Panc1 (cell line): ENCODE results near the gene VAPB. TPM values are rescaled to one million over a fixed set of nuclear protein-coding genes. Genes with fewer than 3 reads are reported as not detected.

ENCODE experiments used
- ATAC-seq: fragments of 200-7000 bp; cut with Tn5 transposase; 2 replicates; pipeline ENCODE4 v1.9.1; 2020; ENCODE audit warnings: mild to moderate bottlenecking, moderate library complexity
- BruUV-seq: library from RNA; stranded (reverse); fragments of 400-500 nt; replicated peaks from 2 replicates; lab custom pipeline; 2021; lab: Mats Ljungman, UMichigan
- CTCF ChIA-PET: fragments of 300-600 bp; sonication (Branson Sonifier 250); formaldehyde crosslinking; loops from one replicate; lab custom pipeline; 2022; ENCODE audit warnings: antibody characterized with exemption; lab: Charles Lee
- POLR2A ChIA-PET: fragments of 300-600 bp; sonication (Branson Sonifier 250); formaldehyde crosslinking; loops from one replicate; lab custom pipeline; 2022; ENCODE audit warnings: antibody characterized with exemption; lab: Charles Lee
- DNase-seq: peaks from one replicate; pipeline ENCODE4 v3.0.0-alpha.2; 2010; ENCODE audit warnings: low read depth, low spot score
- H3K27ac ChIP-seq: 2 replicates; pipeline ENCODE4 v1.5.1; 2011; ENCODE audit warnings: mild to moderate bottlenecking, low read length, inconsistent platforms
- H3K27me3 ChIP-seq: fragments of 200-500 bp; sonication (Bioruptor generic); 2 replicates; pipeline ENCODE4 v1.6.0; 2014; ENCODE audit warnings: low read length, inconsistent platforms; ENCODE audit not compliant: control insufficient read depth, insufficient read depth
- H3K36me3 ChIP-seq: fragments of 200-500 bp; sonication (Bioruptor generic); 2 replicates; pipeline ENCODE4 v1.5.1; 2014; ENCODE audit warnings: inconsistent platforms, mild to moderate bottlenecking, low read length, moderate library complexity; ENCODE audit not compliant: control insufficient read depth, insufficient read depth
- H3K4me1 ChIP-seq: 2 replicates; pipeline ENCODE4 v1.5.1; 2011; ENCODE audit warnings: inconsistent platforms, mild to moderate bottlenecking, low read length, moderate library complexity; ENCODE audit not compliant: control insufficient read depth, insufficient read depth
- H3K4me3 ChIP-seq, 2 experiments: 2 replicates each; pipeline ENCODE4 v1.5.1; 2011 to 2012; ENCODE audit warnings: low read depth in 2 of 2, low read length in 2 of 2, mild to moderate bottlenecking in 2 of 2, inconsistent platforms in 1 of 2, moderate library complexity in 1 of 2
- H3K9me3 ChIP-seq: fragments of 200-500 bp; sonication (Bioruptor generic); 2 replicates; pipeline ENCODE4 v1.5.1; 2014; ENCODE audit warnings: low read depth, mild to moderate bottlenecking, inconsistent platforms, low read length, moderate library complexity; ENCODE audit not compliant: control insufficient read depth, insufficient read depth
- POLR2AphosphoS5 ChIP-seq: IDR thresholded peaks from 2 replicates; pipeline ENCODE4 v1.6.1; 2012; ENCODE audit warnings: mild to moderate bottlenecking, low read depth, low read length, moderate library complexity
- SIN3A ChIP-seq: IDR thresholded peaks from 2 replicates; pipeline ENCODE4 v1.6.1; 2012; ENCODE audit warnings: low read depth, mild to moderate bottlenecking, low read length, moderate library complexity, borderline replicate concordance; ENCODE audit not compliant: insufficient read depth
- TCF7L2 ChIP-seq: IDR thresholded peaks from 2 replicates; pipeline ENCODE4 v1.6.1; 2011; ENCODE audit warnings: mild to moderate bottlenecking, low read depth, low read length, inconsistent platforms
- in situ Hi-C: cut with HindIII; loops from 2 replicates; pipeline ENCODE4 v1.10.0; 2016; ENCODE audit warnings: low sequenced_read_pairs, low pct_unique_long_range_greater_than_20kb
- intact Hi-C: fragments of 100-400 bp; cut with micrococcal nuclease; formaldehyde crosslinking; loops from one replicate; pipeline ENCODE4 v1.10.0; 2022; ENCODE audit not compliant: unreplicated experiment
- total RNA-seq: library from RNA; stranded (reverse); gene quantifications from one replicate; pipeline ENCODE4 v1.2.1, GENCODE V29; 2021; ENCODE audit not compliant: unreplicated experiment
- TF ChIP-seq, protein P1 (sequence below), 2 experiments: IDR thresholded peaks; 2 replicates each; pipeline ENCODE4 v1.6.1; 2011 to 2012; ENCODE audit warnings: low read depth in 2 of 2, control low read depth in 1 of 2, low read length in 1 of 2, mild to moderate bottlenecking in 1 of 2, moderate library complexity in 1 of 2; ENCODE audit not compliant: insufficient read depth in 1 of 2
- TF ChIP-seq, protein P2 (sequence below): fragments of 450-650 bp; IDR thresholded peaks from 2 replicates; pipeline ENCODE4 v1.5.1; 2017; ENCODE audit warnings: mild to moderate bottlenecking

VAPB gene
- total RNA-seq, 1 experiment from 2014 or later: 50.9 TPM

DNA sequence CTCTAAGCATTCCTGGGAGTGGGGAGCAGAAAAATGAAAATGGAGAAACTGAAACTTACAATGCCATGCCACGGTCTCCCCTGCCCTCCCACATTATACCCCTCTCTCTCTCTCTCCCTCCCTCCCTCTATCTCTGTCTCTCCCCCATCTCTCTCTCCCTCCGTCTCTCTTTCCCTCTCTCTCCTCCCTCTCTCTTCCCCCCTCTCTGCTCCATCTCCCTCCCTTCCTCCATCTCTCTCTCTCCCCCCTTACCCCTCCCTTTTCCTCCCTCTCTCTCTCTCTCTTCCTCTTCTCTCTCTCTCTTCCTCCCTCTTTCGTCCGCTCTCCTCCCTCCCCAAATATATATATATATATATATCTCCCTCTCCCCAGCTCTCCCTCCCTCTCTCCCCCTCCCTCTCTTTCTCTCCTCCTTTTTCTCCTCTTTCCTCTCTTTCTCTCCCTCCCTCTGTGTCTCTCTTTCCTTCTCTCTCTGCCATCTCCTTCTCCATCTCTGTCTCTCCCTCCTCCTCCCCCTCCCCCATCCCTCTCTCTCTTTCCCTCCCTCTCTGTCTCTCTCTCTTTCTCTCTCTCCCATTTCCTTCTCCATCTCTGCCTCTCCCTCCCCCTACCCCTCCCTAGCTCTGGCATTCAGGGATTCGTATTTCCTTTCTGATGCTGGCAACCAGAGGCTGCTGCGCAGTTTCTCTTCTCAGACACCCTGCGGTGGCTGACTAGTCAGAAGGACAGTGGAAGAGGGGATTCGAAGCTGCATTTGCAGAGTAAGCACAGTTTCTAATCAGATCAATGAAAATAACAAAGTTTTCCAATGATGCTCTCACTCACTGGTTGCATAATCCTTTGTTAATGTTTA is 13.9 kb upstream of the VAPB start:
- ATAC-seq: no peak

DNA sequence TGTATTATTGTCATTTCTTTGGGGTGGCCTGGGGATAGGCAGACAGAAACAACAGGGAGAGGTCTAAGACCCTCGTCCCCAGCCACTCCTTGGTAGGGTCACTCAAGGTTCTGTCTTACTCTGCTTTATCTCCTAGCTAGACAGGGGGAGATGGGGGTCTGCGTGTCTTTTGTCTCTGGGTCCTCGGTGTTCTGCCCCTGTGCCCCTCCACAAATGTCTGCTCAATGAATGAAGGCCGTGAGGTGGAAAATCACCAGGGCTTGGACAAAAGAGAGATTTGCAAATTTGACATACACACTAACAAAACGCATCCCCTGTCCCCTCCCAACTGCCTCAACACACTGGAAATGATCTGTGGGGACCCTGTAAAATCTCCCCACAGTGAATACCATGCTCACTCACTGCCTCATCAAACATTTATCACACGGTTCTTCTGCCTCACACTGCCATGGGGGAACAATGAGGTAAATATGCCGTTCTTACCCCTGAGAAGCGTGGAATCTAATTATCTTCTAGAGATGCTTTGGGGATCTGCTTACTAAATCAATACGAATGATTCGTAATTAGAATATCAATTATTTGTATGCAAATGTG is 13.2 kb upstream of the VAPB start:
- no peaks in the 10 kb centered on the region for H3K27me3 ChIP-seq
- H3K4me1 ChIP-seq: no peaks in the 10 kb centered on the region
- no peak for DNase-seq
- no peak overlapping the region for H3K4me3 ChIP-seq
- ChIA-PET POLR2A (interaction anchor here (0.6 kb wide), 1 partner anchor 33 kb away, joined by 8 read pairs; no protein-coding TSS in a partner anchor), CTCF (no interaction called here)
- no peaks in the 10 kb centered on the region for H3K36me3 ChIP-seq
- no TSS peak for BruUV-seq
- in situ Hi-C loops: no loop called here
- H3K9me3 ChIP-seq: no peaks in the 10 kb centered on the region
- no peak for ATAC-seq
- intact Hi-C loops: no loop called here
- TF ChIP-seq, protein P1, sequence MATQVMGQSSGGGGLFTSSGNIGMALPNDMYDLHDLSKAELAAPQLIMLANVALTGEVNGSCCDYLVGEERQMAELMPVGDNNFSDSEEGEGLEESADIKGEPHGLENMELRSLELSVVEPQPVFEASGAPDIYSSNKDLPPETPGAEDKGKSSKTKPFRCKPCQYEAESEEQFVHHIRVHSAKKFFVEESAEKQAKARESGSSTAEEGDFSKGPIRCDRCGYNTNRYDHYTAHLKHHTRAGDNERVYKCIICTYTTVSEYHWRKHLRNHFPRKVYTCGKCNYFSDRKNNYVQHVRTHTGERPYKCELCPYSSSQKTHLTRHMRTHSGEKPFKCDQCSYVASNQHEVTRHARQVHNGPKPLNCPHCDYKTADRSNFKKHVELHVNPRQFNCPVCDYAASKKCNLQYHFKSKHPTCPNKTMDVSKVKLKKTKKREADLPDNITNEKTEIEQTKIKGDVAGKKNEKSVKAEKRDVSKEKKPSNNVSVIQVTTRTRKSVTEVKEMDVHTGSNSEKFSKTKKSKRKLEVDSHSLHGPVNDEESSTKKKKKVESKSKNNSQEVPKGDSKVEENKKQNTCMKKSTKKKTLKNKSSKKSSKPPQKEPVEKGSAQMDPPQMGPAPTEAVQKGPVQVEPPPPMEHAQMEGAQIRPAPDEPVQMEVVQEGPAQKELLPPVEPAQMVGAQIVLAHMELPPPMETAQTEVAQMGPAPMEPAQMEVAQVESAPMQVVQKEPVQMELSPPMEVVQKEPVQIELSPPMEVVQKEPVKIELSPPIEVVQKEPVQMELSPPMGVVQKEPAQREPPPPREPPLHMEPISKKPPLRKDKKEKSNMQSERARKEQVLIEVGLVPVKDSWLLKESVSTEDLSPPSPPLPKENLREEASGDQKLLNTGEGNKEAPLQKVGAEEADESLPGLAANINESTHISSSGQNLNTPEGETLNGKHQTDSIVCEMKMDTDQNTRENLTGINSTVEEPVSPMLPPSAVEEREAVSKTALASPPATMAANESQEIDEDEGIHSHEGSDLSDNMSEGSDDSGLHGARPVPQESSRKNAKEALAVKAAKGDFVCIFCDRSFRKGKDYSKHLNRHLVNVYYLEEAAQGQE (IDR thresholded peaks at IDR 0.05; ENCODE audit: insufficient read depth in 1 of 2, low read depth in 2 of 2, low read length in 1 of 2): no peak
- TF ChIP-seq, protein P2, sequence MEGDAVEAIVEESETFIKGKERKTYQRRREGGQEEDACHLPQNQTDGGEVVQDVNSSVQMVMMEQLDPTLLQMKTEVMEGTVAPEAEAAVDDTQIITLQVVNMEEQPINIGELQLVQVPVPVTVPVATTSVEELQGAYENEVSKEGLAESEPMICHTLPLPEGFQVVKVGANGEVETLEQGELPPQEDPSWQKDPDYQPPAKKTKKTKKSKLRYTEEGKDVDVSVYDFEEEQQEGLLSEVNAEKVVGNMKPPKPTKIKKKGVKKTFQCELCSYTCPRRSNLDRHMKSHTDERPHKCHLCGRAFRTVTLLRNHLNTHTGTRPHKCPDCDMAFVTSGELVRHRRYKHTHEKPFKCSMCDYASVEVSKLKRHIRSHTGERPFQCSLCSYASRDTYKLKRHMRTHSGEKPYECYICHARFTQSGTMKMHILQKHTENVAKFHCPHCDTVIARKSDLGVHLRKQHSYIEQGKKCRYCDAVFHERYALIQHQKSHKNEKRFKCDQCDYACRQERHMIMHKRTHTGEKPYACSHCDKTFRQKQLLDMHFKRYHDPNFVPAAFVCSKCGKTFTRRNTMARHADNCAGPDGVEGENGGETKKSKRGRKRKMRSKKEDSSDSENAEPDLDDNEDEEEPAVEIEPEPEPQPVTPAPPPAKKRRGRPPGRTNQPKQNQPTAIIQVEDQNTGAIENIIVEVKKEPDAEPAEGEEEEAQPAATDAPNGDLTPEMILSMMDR: no peak
- TF ChIP-seq SIN3A: no peak
- no peak for TF ChIP-seq POLR2AphosphoS5
- TF ChIP-seq TCF7L2: no peak
- H3K27ac ChIP-seq: no peak overlapping the region

More for the DNA sequence above, 13.9 kb upstream of the VAPB start:
- H3K9me3 ChIP-seq: no peaks in the 10 kb centered on the region
- no peaks in the 10 kb centered on the region for H3K4me1 ChIP-seq
- no peaks in the 10 kb centered on the region for H3K36me3 ChIP-seq
- no TSS peak for BruUV-seq
- no peak overlapping the region for H3K4me3 ChIP-seq
- DNase-seq: no peak
- H3K27me3 ChIP-seq: no peaks in the 10 kb centered on the region
- in situ Hi-C loops: no loop called here
- CTCF ChIA-PET: no interaction called here
- intact Hi-C loops: no loop called here
- H3K27ac ChIP-seq: no peak overlapping the region
- POLR2A ChIA-PET: interaction anchor here (0.6 kb wide), 2 partner anchors 32 to 154 kb away, joined by 3 to 8 read pairs; no protein-coding TSS in a partner anchor
- no peak for TF ChIP-seq TCF7L2
- TF ChIP-seq, protein P1 (IDR thresholded peaks at IDR 0.05; ENCODE audit: insufficient read depth in 1 of 2, low read depth in 2 of 2, low read length in 1 of 2): no peak
- TF ChIP-seq POLR2AphosphoS5: no peak
- TF ChIP-seq, protein P2: no peak
- no peak for TF ChIP-seq SIN3A
